H9 (cell line): Measurements from ENCODE around the gene PI16. TPM values are rescaled to one million over a fixed set of nuclear protein-coding genes. Genes with fewer than 3 reads are reported as not detected.

Source experiments
- DNase-seq: peaks from one replicate; pipeline ENCODE4 v3.0.0-alpha.2; 2017
- H2AFZ ChIP-seq: one replicate; pipeline ENCODE4 v1.6.1; 2013; ENCODE audit warnings: mild to moderate bottlenecking, low read length, control low read depth, moderate library complexity
- H2AK5ac ChIP-seq: 2 replicates; pipeline ENCODE4 v1.6.1; 2013; ENCODE audit warnings: low read length, control low read depth, mixed read lengths; ENCODE audit not compliant: insufficient read length
- H2BK120ac ChIP-seq: one replicate; pipeline ENCODE4 v1.6.1; 2013; ENCODE audit warnings: low read depth, mild to moderate bottlenecking, low read length, control low read depth, inconsistent platforms; ENCODE audit not compliant: poor library complexity, severe bottlenecking
- H2BK12ac ChIP-seq: 2 replicates; pipeline ENCODE4 v1.6.1; 2013; ENCODE audit warnings: low read length, control low read depth, mixed read lengths, low read depth; ENCODE audit not compliant: insufficient read length
- H2BK15ac ChIP-seq: 2 replicates; pipeline ENCODE4 v1.6.1; 2013; ENCODE audit warnings: low read depth, low read length, control low read depth
- H2BK20ac ChIP-seq: one replicate; pipeline ENCODE4 v1.6.1; 2013; ENCODE audit warnings: low read depth, mild to moderate bottlenecking, low read length, control low read depth, inconsistent platforms; ENCODE audit not compliant: poor library complexity, severe bottlenecking
- H2BK5ac ChIP-seq: 2 replicates; pipeline ENCODE4 v1.6.1; 2013; ENCODE audit warnings: low read length, control low read depth, mixed read lengths; ENCODE audit not compliant: insufficient read length
- H3K14ac ChIP-seq: 2 replicates; pipeline ENCODE4 v1.6.1; 2013; ENCODE audit warnings: low read length, control low read depth; ENCODE audit not compliant: insufficient read depth
- H3K18ac ChIP-seq: 2 replicates; pipeline ENCODE4 v1.6.1; 2013; ENCODE audit warnings: low read depth, mild to moderate bottlenecking, mixed read lengths, low read length, control low read depth; ENCODE audit not compliant: insufficient read length
- H3K23ac ChIP-seq: 2 replicates; pipeline ENCODE4 v1.6.1; 2013; ENCODE audit warnings: low read length, control low read depth, mixed read lengths, low read depth; ENCODE audit not compliant: insufficient read length
- H3K23me2 ChIP-seq: 2 replicates; pipeline ENCODE4 v1.6.1; 2013; ENCODE audit warnings: low read depth, mild to moderate bottlenecking, mixed read lengths, low read length, control low read depth; ENCODE audit not compliant: insufficient read length, poor library complexity, severe bottlenecking
- H3K27ac ChIP-seq: 2 replicates; pipeline ENCODE4 v1.5.1; 2013; ENCODE audit warnings: low read length, control low read depth, mixed read lengths, low read depth; ENCODE audit not compliant: insufficient read length
- H3K27me3 ChIP-seq: 2 replicates; pipeline ENCODE4 v1.6.1; 2013; ENCODE audit warnings: low read length, control low read depth, inconsistent platforms; ENCODE audit not compliant: insufficient read depth
- H3K4ac ChIP-seq: 2 replicates; pipeline ENCODE4 v1.6.1; 2013; ENCODE audit warnings: low read depth, mild to moderate bottlenecking, control low read depth, inconsistent platforms, low read length, moderate library complexity
- H3K4me1 ChIP-seq: 2 replicates; pipeline ENCODE4 v1.6.1; 2013; ENCODE audit warnings: low read length, control low read depth, inconsistent platforms; ENCODE audit not compliant: insufficient read depth
- H3K4me2 ChIP-seq: 2 replicates; pipeline ENCODE4 v1.6.1; 2013; ENCODE audit warnings: low read length, control low read depth, mixed read lengths; ENCODE audit not compliant: insufficient read length, insufficient read depth
- H3K56ac ChIP-seq: 2 replicates; pipeline ENCODE4 v1.6.1; 2013; ENCODE audit warnings: low read depth, mild to moderate bottlenecking, mixed read lengths, low read length, control low read depth; ENCODE audit not compliant: insufficient read length
- H3K79me1 ChIP-seq: 2 replicates; pipeline ENCODE4 v1.6.1; 2013; ENCODE audit warnings: low read depth, mild to moderate bottlenecking, moderate library complexity, low read length, control low read depth, inconsistent platforms; ENCODE audit not compliant: insufficient read depth, poor library complexity, severe bottlenecking
- H3K79me2 ChIP-seq: 2 replicates; pipeline ENCODE4 v1.6.1; 2013; ENCODE audit warnings: low read length, control low read depth, inconsistent platforms; ENCODE audit not compliant: insufficient read depth
- H3K9ac ChIP-seq: 2 replicates; pipeline ENCODE4 v1.6.1; 2013; ENCODE audit warnings: low read length, control low read depth, mixed read lengths; ENCODE audit not compliant: insufficient read length; ENCODE audit errors: extremely low read depth
- H3K9me3 ChIP-seq: one replicate; pipeline ENCODE4 v1.6.1; 2013; ENCODE audit warnings: low read depth, low read length, inconsistent platforms; ENCODE audit not compliant: control insufficient read depth
- H3T11ph ChIP-seq: one replicate; pipeline ENCODE4 v1.6.1; 2013; ENCODE audit warnings: mild to moderate bottlenecking, low read length, control low read depth, inconsistent platforms
- H4K20me1 ChIP-seq: one replicate; pipeline ENCODE4 v1.6.1; 2013; ENCODE audit not compliant: control insufficient read depth, insufficient read length, insufficient read depth
- H4K5ac ChIP-seq: 2 replicates; pipeline ENCODE4 v1.6.1; 2013; ENCODE audit warnings: low read depth, mild to moderate bottlenecking, mixed read lengths, low read length, control low read depth; ENCODE audit not compliant: insufficient read length
- H4K8ac ChIP-seq: replicated peaks from 2 replicates; pipeline ENCODE4 v1.6.1; 2013; ENCODE audit warnings: low read length, control low read depth, mixed read lengths, low read depth; ENCODE audit not compliant: insufficient read length
- H4K91ac ChIP-seq: 2 replicates; pipeline ENCODE4 v1.6.1; 2013; ENCODE audit warnings: low read depth, mild to moderate bottlenecking, moderate library complexity, mixed read lengths, low read length, control low read depth; ENCODE audit not compliant: insufficient read length
- H3K27ac Mint-ChIP-seq, 3 experiments: 2 replicates in 2 of 3; 3 replicates in 1 of 3; pipeline ENCODE4 v1.8.0; 2020 to 2021; ENCODE audit warnings: mixed read lengths in 3 of 3, mild to moderate bottlenecking in 1 of 3, moderate library complexity in 1 of 3
- H3K27me3 Mint-ChIP-seq: 2 replicates; pipeline ENCODE4 v1.8.0; 2021; ENCODE audit warnings: low read depth, mild to moderate bottlenecking, moderate library complexity, mixed read lengths
- H3K36me3 Mint-ChIP-seq, 3 experiments: 2 replicates in 2 of 3; 3 replicates in 1 of 3; pipeline ENCODE4 v1.8.0; 2020 to 2021; ENCODE audit warnings: low read depth in 3 of 3, mixed read lengths in 3 of 3; ENCODE audit not compliant: insufficient read depth in 1 of 3
- H3K4me1 Mint-ChIP-seq, 2 experiments: 2 replicates each; pipeline ENCODE4 v1.8.0; 2020; ENCODE audit warnings: mixed read lengths in 2 of 2
- H3K4me3 Mint-ChIP-seq, 2 experiments: 2 replicates in 1 of 2; 3 replicates in 1 of 2; pipeline ENCODE4 v1.8.0; 2020 to 2021; ENCODE audit warnings: mild to moderate bottlenecking in 2 of 2, mixed read lengths in 2 of 2, moderate library complexity in 1 of 2
- H3K9me3 Mint-ChIP-seq, 2 experiments: 2 replicates in 1 of 2; 3 replicates in 1 of 2; pipeline ENCODE4 v1.8.0; 2020; ENCODE audit warnings: mild to moderate bottlenecking in 2 of 2, mixed read lengths in 2 of 2, moderate library complexity in 1 of 2
- WGBS: extraction: QIAGEN DNeasy Blood & Tissue Kit; methylation state at CpG from one replicate; pipeline ENCODE4 v1.1.7; 2013; ENCODE audit warnings: missing lambda C conversion rate, low lambda C conversion rate, mixed read lengths; ENCODE audit not compliant: insufficient read length; ENCODE audit errors: extremely low coverage; 5-methylcytosine and 5-hydroxymethylcytosine counted together
- total RNA-seq: library from RNA; stranded (reverse); gene quantifications from 2 replicates; pipeline ENCODE4 v1.2.1, GENCODE V29; 2021
- TF ChIP-seq, protein P1 (sequence below): fragments of 200-600 bp; sonication (generic); conservative IDR thresholded peaks from 3 replicates; pipeline ENCODE4 v1.8.0; 2021; ENCODE audit warnings: antibody characterized with exemption, mild to moderate bottlenecking

The PI16 gene
- total RNA-seq, 1 experiment from 2014 or later: not detected

- H3K4me2 ChIP-seq: no peak overlapping the region
Observed at GRCh38 chr6:36912030-36912454, 42.5 kb upstream of the PI16 start.

More at GRCh38 chr6:36912030-36912454, 42.5 kb upstream of the PI16 start:
- H3K56ac ChIP-seq: no peak overlapping the region
- WGBS: no CpG with 5 or more reads among the region's 4 CpGs
- no peak overlapping the region for H2AK5ac ChIP-seq
- H3K9me3 Mint-ChIP-seq: no peaks in the 10 kb centered on the region
- H2BK5ac ChIP-seq: no peak overlapping the region
- no peak overlapping the region for H3T11ph ChIP-seq
- H3K4me3 Mint-ChIP-seq: no peak overlapping the region
- no peak overlapping the region for H4K91ac ChIP-seq
- H3K27ac ChIP-seq: no peak overlapping the region
- TF ChIP-seq, protein P1, sequence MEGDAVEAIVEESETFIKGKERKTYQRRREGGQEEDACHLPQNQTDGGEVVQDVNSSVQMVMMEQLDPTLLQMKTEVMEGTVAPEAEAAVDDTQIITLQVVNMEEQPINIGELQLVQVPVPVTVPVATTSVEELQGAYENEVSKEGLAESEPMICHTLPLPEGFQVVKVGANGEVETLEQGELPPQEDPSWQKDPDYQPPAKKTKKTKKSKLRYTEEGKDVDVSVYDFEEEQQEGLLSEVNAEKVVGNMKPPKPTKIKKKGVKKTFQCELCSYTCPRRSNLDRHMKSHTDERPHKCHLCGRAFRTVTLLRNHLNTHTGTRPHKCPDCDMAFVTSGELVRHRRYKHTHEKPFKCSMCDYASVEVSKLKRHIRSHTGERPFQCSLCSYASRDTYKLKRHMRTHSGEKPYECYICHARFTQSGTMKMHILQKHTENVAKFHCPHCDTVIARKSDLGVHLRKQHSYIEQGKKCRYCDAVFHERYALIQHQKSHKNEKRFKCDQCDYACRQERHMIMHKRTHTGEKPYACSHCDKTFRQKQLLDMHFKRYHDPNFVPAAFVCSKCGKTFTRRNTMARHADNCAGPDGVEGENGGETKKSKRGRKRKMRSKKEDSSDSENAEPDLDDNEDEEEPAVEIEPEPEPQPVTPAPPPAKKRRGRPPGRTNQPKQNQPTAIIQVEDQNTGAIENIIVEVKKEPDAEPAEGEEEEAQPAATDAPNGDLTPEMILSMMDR: no peak
- no peak overlapping the region for H3K4ac ChIP-seq
- no peak overlapping the region for H2BK20ac ChIP-seq
- H3K18ac ChIP-seq: no peak overlapping the region
- H2BK120ac ChIP-seq: no peak overlapping the region
- no peaks in the 10 kb centered on the region for H3K27me3 ChIP-seq
- no peaks in the 10 kb centered on the region for H3K27me3 Mint-ChIP-seq
- H4K5ac ChIP-seq: no peak overlapping the region
- no peak overlapping the region for H2BK15ac ChIP-seq
- H3K4me1 ChIP-seq: peaks cover 2% of the 10 kb centered on the region; the same call in 1 of the 2 replicates
- H3K79me1 ChIP-seq: no peaks in the 10 kb centered on the region
- DNase-seq: no peak
- H3K23ac ChIP-seq: no peak overlapping the region
- no peak overlapping the region for H4K8ac ChIP-seq
- no peak overlapping the region for H3K14ac ChIP-seq
- no peak overlapping the region for H2BK12ac ChIP-seq
- H4K20me1 ChIP-seq: no peaks in the 10 kb centered on the region
- peaks cover 4 to 14% of the 10 kb centered on the region in 2 experiments for H3K4me1 Mint-ChIP-seq
- H3K27ac Mint-ChIP-seq: no peak overlapping the region; a peak in 2 of 7 replicates
- no peaks in the 10 kb centered on the region for H3K9me3 ChIP-seq
- H2AFZ ChIP-seq: no peak overlapping the region
- H3K9ac ChIP-seq: no peak overlapping the region
- 0 out of 7 replicates have a peak, but pooled peaks cover 0 to 2% (median 0%) of the 10 kb centered on the region in 3 experiments for H3K36me3 Mint-ChIP-seq
- H3K23me2 ChIP-seq: no peaks in the 10 kb centered on the region
- no peaks in the 10 kb centered on the region for H3K79me2 ChIP-seq
